NT2/D1 (cell line): ENCODE measurements around the gene UCP3.

Experiments
- SUZ12 ChIP-seq: IDR thresholded peaks from 2 replicates; pipeline ENCODE4 v1.6.1; 2011; ENCODE audit not compliant: insufficient read length, insufficient read depth; ENCODE audit errors: extremely low read depth
- YY1 ChIP-seq: IDR thresholded peaks from 2 replicates; pipeline ENCODE4 v1.6.1; 2011; ENCODE audit not compliant: insufficient read length, insufficient read depth
- ZNF274 ChIP-seq: IDR thresholded peaks from 2 replicates; pipeline ENCODE4 v1.6.1; 2011; ENCODE audit warnings: mild to moderate bottlenecking, low read depth, low read length

DNA sequence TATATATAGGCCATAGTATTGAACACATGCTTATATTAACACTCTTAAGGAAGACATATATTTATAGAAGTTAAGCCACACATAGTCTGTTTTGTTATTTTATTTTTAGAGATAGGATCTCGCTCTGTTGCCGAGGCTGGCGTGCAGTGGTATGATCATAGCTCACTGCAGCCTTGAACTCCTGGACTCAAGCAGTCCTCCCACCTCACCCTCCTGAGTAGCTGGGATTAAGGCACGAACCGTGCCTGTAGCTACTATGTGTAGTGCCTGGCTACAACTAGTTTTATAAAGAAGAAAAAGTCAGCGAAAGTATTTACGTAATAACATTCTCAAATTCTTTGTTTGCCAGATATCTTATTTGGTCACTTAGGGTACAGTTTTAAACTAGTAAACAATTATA lies 20.7 kb downstream of the UCP3 start:
- TF ChIP-seq ZNF274: no peak
- no peak for TF ChIP-seq YY1
- TF ChIP-seq SUZ12: no peak
